Activated CD4-positive, alpha-beta T cell treated with anti-CD3 and anti-CD28 coated beads, Interleukin-2, Interleukin-4, amounts not matched to agents 100 ng/mL and 50 ng/mL, durations not matched to agents 16 hours and 8 hours (primary cell): ENCODE measurements around the gene UNC119B.
"Not testable (repeated sequence)": the region's sequence is repeated elsewhere in the genome, so short reads cannot be mapped to it uniquely, and the experiment has no call there.

Experiments
- DNase-seq: peaks from one replicate; pipeline ENCODE4 v3.0.0-alpha.2; 2020; ENCODE audit warnings: low spot score

Gene UNC119B

DNA sequence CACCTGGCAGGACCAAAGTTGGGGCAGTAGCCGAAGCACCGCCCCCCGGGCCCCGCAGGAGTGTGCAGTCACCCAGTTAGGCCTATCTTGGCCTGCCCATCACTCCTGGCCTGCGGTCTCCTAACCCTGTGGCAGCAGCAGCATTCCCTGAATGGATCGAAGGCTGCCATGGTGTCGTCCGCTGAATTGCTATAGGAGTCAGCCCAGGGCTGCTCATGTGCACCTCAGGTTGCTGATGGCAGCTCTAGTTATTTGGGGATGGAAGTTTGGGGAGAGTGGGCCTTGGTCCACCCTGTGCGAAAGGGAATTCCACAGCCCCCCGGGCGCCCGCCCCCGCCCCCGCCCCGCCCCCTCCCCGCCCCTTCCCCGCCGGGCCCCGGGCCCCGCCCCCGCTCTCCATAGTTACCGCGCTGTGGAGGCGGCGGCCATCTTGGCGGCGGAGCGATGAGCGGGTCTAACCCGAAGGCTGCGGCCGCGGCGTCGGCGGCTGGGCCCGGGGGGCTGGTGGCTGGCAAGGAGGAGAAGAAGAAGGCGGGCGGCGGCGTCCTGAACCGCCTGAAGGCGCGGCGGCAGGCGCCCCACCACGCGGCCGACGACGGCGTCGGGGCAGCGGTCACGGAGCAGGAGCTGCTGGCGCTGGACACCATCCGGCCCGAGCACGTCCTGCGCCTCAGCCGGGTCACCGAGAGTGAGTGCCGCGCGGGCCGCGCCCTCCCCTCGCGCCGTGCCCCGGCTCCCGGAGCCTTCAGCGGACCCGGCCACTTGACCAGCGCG is at the start of gene UNC119B:
Gene UNC119B (plus strand): TSS at position 428 of the 774 bp plus-strand sequence. CDS start 17 bp downstream, at position 445.
- DNase-seq = peak; percentile 67

DNA sequence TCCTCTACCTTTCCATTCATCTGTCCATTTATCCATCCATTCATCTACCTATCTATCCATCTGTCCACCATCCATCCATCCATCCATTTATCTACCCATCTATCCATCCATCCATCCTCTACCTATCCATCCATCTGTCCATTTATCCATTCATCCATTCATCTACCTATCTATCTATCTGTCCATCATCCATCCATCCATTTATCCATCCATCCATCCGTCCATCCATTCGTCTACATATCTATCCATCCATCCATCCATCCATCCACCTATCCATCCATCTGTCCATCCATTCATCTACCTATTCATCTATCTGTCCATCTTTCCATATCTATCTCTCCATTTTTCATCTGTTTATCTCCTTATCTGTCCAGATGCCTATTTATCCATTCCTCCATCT is 48.8 kb upstream of the UNC119B start:
- no peak for DNase-seq

DNA sequence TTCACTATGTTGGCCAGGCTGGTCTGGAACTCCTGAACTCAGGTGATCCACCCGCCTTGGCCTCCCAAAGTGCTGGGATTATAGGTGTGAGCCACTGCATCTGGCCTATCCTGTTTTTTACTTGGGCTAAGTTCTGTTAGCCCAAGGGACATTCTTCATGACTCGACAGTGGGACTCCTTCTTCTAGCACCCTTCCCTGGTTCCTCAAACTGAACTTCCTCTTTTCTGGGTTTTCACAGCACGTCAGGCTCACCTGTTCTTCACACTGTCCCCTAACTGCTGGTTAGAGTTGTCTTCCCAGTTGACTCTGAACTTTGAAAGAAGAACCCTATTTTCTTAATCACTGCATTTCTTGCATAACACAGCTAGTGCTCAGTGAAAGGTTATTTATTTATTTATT is 47.4 kb upstream of the UNC119B start:
- DNase-seq = no peak

- DNase-seq = no peak
Observed at GRCh38 chr12:120663741-120664140, 46.5 kb upstream of the UNC119B start.

GRCh38 chr12:120666571-120667390 is 43.5 kb upstream of the UNC119B start:
- DNase-seq = no peak

- DNase-seq = no peak
Observed at GRCh38 chr12:120668091-120668867, 42.0 kb upstream of the UNC119B start.

- no peak for DNase-seq
Observed at GRCh38 chr12:120668868-120669840, 41.1 kb upstream of the UNC119B start.

GRCh38 chr12:120670237-120670636 is 40.0 kb upstream of the UNC119B start:
- DNase-seq = not testable (repeated sequence)

- DNase-seq = no peak
Observed at GRCh38 chr12:120670667-120671066, 39.6 kb upstream of the UNC119B start.

DNA sequence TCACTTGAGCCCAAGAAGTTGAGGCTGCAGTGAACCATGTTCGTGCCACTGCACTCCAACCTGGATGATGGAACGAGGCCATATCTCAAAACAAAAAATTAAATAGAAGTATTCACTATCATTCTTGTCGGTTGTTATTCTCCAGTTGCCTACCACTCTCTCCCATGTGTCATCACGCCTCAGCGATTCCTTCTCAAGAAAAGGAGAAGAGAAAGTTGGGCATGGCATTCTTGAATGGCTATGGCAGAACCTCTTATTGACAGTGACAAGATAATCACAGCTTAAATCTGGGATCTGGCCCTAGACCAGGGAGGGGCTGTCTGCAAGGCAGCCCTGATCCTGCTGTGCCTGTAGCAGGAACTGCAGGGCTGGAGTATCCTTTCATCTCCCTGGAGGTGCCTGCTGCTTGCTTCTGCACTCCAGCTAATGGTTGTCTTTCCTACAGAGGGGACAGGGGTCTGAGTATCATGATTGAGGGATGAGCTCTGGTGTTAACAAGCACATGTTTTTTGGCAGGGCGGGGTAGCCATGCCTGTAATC is 36.1 kb upstream of the UNC119B start:
- no peak for DNase-seq

DNA sequence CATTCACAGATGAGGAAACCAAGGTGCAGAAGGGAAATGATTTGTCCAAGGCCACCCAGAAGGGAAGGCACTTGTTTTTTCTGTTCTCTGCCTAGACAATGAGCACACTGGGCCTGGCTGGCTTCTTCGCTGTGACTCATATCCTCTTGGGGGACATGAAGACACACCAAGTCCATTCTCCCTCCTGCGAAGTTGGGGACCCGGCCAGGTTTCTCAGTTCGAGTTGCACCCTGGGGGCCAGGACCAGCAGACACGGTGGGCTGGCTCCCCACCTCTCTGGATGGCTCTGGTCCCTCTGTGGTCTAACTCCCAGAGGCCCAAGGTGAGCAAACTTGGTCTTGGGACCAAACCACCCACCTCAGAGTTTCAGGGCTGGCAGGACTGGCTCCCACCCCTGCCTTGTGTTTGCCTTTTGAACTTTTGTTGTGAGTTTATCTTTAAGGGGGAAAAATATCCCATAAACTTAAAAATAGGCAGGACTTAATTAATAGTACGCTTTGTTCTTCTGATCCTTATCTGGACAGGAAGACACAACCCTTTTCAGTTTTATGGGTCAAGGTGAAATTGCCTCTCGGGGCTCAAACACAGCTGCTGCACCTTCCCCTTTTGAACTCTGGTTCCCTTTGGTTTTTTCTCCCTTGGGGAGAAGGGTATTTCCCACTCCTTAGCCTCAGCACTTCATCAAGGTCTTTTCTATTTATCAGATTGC is 32.3 kb upstream of the UNC119B start:
- DNase-seq = peak; percentile 67

- DNase-seq = no peak
Observed at GRCh38 chr12:120678572-120678971, 31.7 kb upstream of the UNC119B start.

DNA sequence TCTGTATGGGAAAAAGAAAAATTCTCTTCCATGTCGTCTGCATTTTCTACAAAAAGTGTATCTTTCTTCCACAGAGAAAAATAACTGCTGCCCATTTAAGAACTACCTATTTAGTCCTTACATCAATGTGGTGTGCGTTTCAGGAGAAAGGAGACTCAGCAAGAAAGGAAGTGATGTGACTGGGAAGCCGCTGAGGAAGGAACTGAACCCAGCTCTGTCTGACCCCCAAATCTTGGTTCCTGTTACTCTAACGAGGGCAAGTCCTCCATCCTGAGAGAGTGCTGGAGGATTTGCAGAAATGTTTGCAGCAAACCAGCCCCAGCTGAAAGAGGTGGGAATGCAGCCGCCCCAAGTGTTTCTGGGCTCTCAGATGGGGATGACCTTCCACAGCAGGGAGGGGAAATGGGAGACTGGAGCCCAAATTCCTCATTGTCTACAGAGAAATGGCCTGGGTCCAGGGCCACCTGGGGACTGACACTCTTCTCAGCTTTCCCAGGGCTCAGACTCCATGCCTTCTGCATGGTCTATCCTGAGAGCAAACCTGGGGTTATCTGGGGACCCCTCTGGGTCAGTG is 30.0 kb upstream of the UNC119B start:
- no peak for DNase-seq

DNA sequence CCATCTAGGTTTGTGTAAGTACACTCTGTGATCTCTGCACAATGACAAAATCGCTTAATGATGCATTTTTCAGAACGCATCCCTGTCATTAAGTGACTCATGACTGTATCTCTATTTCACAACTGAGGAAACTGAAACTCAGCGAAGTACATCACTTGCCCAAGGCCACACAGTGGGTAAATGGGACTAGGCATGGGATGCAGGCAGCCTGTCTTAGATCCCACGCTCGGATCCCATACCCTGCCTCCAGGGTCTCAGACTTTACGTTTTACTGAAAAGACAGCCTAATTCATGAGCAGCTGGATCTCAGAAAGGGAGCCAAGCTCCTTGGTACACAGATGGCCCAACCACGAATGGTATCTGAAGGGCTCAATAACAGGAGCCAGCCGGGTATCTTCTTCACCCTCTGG is 25.7 kb upstream of the UNC119B start:
- peak; percentile 81 for DNase-seq

- no peak for DNase-seq
Observed at GRCh38 chr12:120685522-120685921, 24.7 kb upstream of the UNC119B start.

DNA sequence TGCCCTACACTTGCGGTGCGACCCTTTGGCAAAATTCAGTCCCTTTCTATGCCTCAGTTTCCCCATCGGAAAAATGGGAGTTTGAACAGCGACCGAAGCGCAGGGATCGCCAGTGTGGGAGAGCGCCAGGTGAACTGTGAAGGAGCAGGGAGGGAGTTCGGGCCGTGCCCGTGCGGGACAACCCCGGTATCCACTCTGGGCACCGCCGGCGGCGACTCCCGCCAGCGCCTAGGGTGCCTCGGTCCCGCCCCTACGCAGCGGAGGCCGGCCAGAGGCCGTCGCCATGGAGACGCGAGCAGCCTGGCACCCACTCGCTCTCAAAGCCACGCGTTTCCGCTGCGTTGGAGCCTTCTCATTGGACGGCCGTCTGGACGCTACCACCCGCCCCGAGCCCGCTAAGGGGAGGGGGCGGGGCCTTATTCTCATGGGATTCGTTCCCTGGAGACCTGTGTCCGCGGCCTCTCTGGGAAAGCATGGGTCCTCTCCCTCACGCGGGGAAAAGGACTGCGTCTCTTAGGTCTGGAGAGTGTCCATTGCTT is 24.0 kb upstream of the UNC119B start:
- peak; percentile 98 for DNase-seq

GRCh38 chr12:120686690-120687577 is 23.3 kb upstream of the UNC119B start, which contains the start of gene MLEC:
Gene MLEC, plus strand, starts transcription at chr12:120687149. Its CDS starts 148 bp downstream, at chr12:120687297.
- DNase-seq = peak; percentile 99

DNA sequence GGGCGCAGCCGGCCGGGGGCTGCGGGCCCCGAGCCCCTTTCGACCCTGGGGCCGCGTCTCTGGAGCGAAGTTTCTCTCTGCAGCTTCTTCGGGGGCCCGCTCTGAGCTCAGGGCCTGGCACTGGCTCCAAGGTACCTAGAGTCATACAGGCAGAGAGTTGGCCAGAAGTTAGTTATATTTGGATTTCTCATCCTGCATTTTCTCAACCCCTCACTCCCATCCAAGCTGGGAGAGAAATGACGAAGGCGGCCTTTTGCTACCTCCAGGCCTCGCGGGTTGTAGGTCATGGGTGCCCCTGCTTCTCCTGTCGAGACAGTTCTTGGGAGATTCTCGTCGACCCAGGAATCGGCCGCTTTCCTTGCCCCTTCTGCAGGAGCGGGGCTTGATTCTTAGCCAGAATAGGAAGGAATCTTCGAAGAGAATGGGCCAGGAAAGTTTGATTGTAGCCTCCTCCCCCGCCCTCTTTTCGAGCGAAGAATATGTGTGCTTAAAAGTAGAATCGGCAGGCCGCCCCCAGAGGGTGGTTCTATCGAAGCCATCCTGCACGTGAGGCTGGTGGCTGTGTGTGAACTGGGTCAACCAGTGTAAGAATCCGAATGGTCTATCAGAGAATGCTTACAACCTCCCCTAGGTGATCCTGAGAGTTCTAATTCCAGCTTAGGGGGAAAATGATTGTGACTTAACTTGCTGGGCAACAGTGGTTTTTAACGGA is 22.5 kb upstream of the UNC119B start:
- DNase-seq = no peak
